NCI-H748 (cell line): ENCODE results near the gene CX3CL1.

ENCODE experiments used
- DNase-seq: peaks from one replicate; lab custom pipeline; 2025; ENCODE audit not compliant: unreplicated experiment; lab: John Stamatoyannopoulos, UW

CX3CL1 gene

DNA sequence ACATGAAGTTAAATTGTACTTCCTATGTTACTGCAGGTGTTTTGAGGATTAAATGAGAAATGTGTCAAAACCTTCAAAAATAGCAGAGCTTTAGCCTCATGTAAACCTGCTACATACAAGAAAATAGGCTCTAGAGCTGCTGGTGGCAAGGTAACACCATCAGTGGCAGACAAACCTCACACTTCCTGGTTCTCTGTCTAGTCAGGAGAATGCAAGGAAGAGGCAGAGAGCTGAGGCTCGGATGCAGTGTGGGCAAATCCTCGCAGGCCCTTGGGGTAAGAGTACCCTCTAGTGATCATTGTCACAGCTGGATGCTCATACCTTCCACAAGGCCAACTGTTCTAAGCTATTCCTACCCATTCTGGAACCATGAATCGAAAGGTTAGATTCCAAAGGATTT is 60.7 kb downstream of the CX3CL1 start:
- DNase-seq = no peak

DNA sequence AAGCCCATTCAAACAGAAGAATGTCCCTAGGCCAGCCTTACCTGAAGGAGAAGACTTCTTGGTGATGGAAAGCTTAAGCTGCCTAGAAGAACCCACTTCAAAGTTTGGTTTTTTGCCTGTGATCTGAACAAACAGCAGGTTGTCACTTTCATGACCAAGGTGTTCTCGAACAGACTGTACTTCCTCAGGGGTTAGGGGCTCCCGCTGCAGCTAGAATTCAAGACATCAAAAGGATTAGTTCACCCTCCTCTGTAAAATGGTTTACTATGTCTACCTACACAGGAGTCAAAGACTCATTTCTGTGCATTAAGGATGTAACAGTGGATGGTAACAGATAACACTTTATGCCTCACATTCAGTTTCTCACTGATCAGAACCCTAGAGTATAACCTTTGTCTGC is 61.7 kb downstream of the CX3CL1 start:
- DNase-seq = no peak
